ENCODE measurements around the gene TLE2.
"Not testable (repeated sequence)": the region's sequence is repeated elsewhere in the genome, so short reads cannot be mapped to it uniquely, and the experiment has no call there.

TLE2 gene

GRCh38 chr19:3055741-3056416 is 26.8 kb upstream of the TLE2 start:
- peak; percentile 96 for DNase-seq

DNA sequence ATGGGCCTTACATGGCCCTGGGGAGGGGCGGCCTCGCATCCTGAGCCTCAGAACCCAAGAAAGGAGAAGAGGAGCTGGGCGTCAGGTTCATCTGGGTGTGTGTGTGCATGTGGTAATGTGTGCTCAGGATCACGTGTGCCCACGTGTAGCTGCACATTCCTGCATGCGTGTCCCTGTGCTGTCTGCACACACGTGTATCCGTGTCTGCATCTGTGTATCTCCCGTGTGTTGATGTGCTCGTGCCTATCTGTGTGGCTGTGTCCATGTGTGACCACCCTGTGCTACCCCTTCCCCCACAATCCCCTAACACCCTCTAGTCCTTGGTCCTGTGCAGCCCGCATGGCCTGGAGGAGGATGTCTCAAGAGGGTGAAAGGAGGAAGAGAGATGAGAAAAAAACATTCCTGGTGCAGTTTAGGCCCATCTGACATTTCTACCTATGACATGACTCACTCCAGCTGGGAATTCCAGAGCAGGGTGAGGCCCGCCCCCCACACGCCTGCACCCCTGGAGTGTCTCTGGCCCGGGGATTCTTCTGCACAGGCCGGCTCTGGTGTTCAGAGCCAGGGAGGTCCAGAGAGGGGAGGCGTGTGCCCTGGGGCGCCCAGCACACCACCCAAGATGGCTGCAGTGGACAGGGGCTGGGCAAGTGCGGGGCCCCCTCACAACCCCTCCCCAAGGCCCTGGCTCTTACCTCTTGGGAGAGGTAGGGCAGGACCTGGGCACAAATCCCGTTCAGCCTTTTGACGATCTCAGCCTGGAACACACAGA is 26.1 kb upstream of the TLE2 start:
- DNase-seq: no peak

DNA sequence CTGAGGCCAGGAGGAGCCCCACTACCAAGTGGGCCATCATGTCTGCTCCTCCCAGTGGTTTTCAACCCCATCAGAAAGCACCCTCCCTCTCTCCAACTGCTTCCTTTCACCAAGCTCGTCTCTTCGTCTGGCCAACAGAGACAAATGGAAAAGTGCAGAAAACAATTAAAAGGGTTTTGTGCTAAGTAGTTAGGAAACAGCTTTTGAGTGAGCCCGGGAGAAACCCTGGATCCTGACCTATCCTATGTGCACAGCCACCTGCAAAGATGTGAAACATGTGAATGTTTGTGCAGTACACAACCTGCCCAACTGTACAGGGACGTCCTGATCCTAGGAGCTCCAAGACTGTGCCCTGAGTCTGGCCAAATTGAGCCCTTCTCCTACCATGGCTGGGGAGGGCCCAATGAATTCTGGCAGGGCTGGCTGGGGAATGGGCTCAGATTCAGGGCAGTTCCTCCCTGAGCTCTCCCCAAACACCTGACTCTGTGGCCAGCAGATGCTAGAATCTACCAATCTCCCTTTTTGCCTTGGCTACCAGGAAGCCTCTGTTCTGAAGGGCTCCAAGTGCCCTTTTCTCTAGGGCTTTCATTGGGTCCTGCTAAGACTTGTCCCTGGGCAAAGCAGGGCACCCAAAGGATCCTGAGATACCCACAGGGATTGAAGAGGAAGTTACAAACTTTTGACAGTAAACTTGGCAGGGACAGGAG is 25.3 kb upstream of the TLE2 start:
- no peak for DNase-seq

DNA sequence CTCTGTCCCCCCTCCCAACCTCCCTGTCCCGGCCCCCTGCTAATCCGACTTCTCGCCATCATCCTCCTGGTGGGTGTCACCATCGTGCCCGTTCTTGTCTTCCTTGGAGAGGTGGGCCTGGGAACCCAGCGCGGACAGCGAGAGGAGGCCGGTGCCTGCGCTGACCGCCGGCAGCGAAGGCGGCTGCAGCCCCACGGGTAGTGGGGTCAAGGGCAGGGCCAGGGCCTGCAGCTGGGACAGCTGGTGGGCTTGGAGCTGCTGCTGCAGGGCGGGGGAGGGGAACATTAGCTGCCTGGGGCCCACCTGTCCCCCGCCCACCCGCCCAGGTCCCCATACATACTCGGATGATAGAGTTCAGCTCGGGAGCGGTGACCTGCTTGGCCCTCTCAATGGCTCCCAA is 24.7 kb upstream of the TLE2 start:
- DNase-seq: no peak

DNA sequence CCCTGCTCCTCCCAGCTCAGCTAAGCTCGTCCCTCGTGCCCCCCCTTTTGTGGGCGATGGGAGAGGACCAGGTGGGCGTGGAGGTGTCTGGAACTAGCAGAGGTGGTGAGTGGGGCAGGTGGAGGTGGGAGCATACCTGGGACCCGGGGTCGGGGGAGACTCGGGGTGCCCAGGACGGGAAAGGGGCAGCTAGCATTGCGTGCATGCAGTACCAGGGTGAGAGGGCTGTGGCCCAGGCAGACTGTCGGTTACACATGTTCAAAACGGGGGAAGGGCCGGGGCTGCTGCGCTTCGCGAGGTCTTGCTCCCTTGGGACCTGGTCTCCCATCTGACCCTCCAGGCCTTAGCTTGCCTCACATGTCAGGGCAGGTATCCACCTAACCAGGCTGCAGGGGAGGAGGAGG is 24.1 kb upstream of the TLE2 start:
- no peak for DNase-seq

GRCh38 chr19:3050016-3050415 is 20.9 kb upstream of the TLE2 start:
- DNase-seq: not testable (repeated sequence)

DNA sequence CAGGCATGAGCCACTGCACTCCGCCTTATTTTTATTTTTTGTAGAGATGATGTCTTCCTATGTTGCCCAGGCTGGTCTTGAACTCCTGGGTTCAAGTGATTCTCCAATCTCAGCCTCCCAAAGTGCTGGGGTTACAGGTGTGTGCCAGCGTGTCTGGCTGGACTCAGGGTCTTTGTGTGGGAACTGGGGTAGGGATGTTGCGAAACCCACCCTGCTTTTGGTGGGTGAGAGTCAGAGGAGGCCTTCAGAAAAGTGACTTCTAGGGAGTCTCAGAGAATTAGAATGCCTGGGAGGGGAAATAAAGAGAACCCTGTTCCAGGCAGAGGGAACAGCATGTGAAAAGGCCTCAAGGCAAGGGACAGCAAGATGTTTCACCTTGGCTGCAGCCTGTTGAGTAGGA is 20.0 kb upstream of the TLE2 start:
- DNase-seq: no peak

DNA sequence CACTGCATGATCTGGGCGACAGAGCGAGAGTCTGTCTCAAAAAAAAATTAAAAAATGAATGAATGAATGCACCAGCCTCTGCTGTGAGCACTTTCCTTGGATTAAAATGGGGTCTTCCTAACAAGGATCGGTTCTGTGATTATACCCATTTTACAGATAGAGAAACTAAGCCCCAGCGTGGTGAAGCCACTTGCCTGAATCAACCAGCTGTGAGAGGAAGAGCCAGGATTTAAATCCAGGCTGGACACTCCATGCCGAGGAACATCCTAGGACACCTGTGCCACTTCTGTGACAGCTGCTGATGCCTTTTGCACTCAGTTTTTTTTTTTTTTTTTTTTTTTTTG is 19.1 kb upstream of the TLE2 start:
- DNase-seq: no peak

DNA sequence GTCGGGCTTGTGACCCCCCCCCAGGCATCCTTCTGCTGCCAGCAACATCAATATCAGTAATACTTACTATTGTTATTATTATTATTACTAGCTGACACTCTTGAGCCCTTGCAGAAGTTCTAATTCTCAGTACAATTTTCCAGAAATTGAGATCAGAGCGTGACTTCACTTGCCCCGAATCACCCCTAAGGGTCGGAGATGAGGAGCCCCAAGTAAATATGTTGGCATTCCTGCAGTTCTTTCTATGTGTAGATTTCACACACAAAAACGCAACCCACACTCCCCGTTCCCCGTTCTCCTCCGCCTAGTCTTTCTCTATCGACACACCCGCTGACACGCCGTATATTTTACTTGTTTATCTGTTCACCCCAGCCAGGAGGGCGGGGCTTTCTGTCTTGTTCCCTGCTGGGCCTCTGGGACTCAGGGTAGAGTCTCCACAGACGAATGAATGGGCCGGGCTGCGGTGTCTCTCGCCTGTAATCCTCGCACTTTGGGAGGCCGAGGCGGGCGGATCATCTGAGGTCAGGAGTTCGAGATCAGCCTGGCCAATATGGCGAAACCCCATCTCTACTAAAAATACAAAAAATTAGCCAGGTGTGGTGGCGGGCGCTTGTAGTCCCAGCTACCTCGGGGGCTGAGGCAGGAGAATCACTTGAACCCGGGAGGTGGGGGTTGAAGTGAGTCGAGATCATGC is 18.6 kb upstream of the TLE2 start:
- no peak for DNase-seq

DNA sequence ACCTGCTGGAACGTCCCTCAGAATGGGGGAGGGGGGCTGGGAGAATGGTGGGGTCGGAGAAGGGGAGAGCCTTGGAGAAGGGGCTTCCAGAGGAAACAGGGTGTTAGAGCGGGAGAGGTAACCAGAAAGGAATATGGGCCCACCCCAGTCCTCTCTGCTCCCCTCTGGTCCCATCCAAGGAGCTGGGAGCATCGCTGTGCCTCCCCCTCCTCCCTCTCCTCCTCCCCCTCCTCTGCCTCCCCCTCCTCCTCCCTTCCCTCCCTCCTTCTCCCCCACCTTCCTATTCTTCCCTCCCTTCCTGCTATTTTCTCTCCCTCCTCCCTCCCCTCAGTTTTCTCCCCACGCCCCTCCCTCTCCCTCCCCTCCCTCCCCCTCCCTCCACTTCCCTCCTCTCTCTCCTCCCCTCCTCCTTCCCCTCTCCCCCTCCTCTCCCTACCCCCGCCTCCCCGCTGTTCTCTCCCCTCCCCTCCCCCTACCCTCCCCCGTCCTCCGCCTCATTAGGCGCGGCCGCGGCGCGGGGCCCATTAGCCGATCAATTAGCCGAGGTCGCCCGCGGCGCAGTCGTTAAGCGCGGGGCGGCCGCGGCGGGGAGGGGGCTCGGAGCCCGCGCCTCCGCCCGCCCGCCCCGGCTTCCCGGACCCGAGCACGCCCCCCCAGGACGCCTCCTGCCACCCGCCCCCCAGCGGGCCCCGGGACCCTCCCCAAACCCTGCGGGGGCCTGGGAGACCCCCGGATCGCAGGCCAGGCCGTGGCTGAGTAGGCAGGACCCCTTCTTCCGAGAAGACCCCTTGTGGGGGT is 17.8 kb upstream of the TLE2 start:
- peak; percentile 84 for DNase-seq

DNA sequence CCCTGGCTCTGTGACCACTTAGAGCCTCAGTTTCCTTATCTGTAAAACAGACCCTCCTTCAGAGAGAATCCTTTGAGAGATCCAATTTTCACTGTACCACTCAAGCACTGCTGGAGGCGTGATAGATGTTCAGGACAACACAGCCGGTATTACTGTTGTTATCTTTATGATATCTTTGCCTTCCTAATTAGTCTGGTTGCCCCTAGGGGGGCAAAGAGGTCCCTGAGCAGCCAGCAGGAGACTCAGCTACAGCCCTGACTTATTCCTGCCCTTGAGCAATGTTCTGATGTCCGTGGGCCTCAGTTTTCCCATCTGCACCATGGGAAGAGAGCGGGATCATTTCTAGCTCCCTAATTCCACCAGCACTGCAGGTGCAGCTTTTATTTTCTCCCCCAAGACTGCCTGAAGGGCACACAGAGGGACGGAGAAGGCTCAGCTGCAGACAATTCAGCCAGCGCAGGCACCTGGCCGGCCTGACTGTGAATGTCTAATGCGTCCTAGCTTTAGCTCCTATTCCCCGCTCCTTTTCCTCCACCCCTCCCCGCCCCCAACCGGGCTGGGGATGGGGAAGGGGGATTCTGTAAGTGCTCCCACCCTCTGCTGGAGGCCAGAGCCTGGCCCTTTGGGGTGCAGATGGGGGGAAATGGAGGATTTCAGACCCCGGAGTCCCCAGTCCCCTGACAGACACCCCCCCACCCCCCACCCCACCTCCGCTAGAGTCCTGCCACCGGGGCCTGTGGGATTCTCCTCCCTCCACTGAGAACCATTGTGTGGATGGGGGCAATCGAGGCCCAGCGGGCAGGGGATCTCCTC is 17.0 kb upstream of the TLE2 start:
- DNase-seq: peak; percentile 25

- no peak for DNase-seq
Observed at GRCh38 chr19:3045191-3045590, 16.1 kb upstream of the TLE2 start.

DNA sequence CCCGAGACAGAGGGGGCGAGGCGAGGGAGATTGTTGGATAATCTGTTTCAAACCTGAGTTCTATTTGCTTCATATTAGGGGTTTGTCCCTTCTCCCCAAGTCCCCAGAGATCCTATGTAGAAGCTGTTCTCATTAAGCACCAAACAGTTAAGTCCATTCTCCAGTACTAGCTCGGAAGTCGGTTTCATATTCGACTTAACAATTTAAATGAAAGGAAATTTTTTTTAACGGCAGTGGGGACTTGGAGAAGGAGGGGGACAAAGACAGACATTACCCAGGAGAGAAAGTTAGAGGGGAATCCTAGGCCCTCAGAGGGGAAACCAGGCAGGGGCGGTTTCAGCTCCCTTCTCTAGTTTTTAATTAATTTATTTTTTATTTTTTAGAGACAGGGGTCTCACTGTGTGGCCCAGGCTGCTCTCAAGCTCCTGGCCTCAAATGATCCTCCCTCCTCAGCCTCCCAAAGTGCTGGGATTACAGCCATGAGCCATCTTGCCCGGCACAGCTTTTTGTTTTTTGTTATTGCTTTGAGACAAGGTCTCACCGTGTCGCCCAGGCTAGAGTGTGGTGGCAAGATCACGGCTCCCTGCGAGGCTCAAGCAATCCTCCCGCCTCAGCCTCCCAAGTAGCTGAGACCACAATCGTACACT is 13.7 kb upstream of the TLE2 start:
- no peak for DNase-seq

- no peak for DNase-seq
Observed at GRCh38 chr19:3041761-3042620, 12.9 kb upstream of the TLE2 start.

GRCh38 chr19:3041327-3041726 is 12.2 kb upstream of the TLE2 start:
- DNase-seq: no peak

GRCh38 chr19:3039641-3040077 is 10.6 kb upstream of the TLE2 start:
- DNase-seq: no peak

DNA sequence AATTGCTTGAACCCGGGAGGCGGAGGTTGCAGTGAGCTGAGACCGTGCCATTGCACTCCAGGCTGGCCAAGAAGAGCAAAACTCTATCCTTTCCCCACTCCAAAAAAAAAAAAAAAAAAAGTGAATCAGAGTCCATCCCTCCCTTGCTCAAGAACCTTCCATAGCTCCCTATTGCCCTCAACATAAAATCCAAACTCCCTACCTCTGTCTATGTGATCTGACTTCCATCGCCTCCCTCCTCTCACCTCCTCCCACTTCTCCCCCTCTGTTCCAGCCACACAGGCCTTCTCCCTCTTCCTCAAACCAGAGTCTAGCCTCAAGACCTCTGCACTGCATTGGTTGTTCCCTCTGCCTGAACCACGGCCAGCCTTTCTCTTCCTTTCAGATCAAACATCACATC is 10.0 kb upstream of the TLE2 start:
- DNase-seq: no peak

GRCh38 chr19:3038214-3038613 is 9.1 kb upstream of the TLE2 start:
- DNase-seq: no peak

DNA sequence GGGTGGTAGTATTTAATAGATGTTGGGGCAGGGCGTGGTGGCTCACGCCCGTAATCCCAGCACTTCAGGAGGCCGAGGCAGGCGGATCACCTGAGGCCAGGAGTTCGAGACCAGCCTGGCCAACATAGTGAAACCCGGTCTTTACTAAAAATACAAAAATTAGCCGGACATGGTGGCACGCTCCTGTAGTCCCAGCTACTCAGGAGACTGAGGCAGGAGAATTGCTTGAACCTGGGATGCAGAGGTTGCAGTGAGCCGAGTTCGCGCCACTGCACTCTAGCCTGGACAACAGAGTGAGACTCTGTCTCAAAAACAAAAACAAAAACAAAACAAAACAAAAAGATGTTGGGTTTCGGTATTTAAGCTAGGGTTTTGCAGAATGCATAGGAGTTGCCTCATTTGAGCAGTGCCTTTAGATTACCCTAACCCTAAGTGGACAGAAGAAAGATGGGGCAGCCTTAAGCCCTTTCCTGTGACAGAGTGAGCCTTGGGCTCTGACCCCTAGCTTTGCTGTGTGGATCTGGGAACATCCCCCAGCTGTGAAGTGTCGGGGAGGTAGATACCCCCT is 8.0 kb upstream of the TLE2 start:
- not testable (repeated sequence) for DNase-seq
